SU-DHL-6 (cell line): ENCODE data around the gene KRTAP10-4.

Experiments
- CTCF ChIP-seq: fragments of 200-600 bp; sonication (generic); IDR thresholded peaks from one replicate; pipeline ENCODE4 v1.5.1; 2017; ENCODE audit warnings: antibody characterized with exemption, mild to moderate bottlenecking, low read length, moderate library complexity; ENCODE audit not compliant: insufficient read depth, poor library complexity, severe bottlenecking
- EZH2phosphoT487 ChIP-seq: fragments of 200-600 bp; sonication (generic), shearing (Covaris generic); conservative IDR thresholded peaks from 2 replicates; pipeline ENCODE4 v1.6.1; 2018; ENCODE audit warnings: mild to moderate bottlenecking, antibody characterized with exemption, low read length, moderate library complexity, mixed read lengths

GRCh38 chr21:44618504-44618903 is 45.0 kb downstream of the KRTAP10-4 start:
- TF ChIP-seq CTCF (peak; percentile 13), EZH2phosphoT487 (no peak)
